Measurements from ENCODE around the gene HIP1. TPM values are rescaled to one million over a fixed set of nuclear protein-coding genes. Genes with fewer than 3 reads are reported as not detected.

The HIP1 gene
- total and polyA plus RNA-seq, 2 of the 4 experiments (the other 2 are of a cell fraction) = 6.8 to 10.0 TPM

- no peak overlapping the region for H3K56ac ChIP-seq (ENCODE audit: extremely low read depth, insufficient read depth, low read length)
- H3K4me3 ChIP-seq (ENCODE audit: insufficient read depth, low read depth, low read length) = no peak overlapping the region
- CTCF ChIA-PET = no interaction called here
- no peak overlapping the region for H3K27ac ChIP-seq (ENCODE audit: insufficient read depth, low read length)
- intact Hi-C loops (cut with micrococcal nuclease) (no loop called here), dilution Hi-C loops (cut with HindIII; ENCODE audit: low sequenced_read_pairs, unreplicated experiment) (no loop called here), in situ Hi-C loops (cut with MboI; ENCODE audit: low sequenced_read_pairs) (no loop called here)
- DNase-seq (no peak), ATAC-seq (ENCODE audit: low read depth) (no peak)
- H3K18ac ChIP-seq (ENCODE audit: low read depth, low read length) = 0 out of 2 replicates have a peak overlapping the region, but pooled peaks have one; percentile 33
- H3K9me3 ChIP-seq (ENCODE audit: control insufficient read depth, insufficient read depth, low read length) = no peaks in the 10 kb centered on the region
- peak overlapping the region; percentile 71; the same call in 1 of the 2 replicates for H2AK5ac ChIP-seq (ENCODE audit: low read depth, low read length)
- peak overlapping the region; percentile 57; the same call in 2 of the 3 replicates for H2BK15ac ChIP-seq (ENCODE audit: low read depth, low read length)
- H3K23ac ChIP-seq (ENCODE audit: low read depth, low read length) = peak overlapping the region; percentile 8; the same call in 1 of the 2 replicates
- no peak overlapping the region for H3K9ac ChIP-seq (ENCODE audit: low read depth, low read length)
- H2AK9ac ChIP-seq (replicated peaks; ENCODE audit: low read depth, low read length, poor library complexity) = no peak overlapping the region
- TF ChIP-seq, protein P1, sequence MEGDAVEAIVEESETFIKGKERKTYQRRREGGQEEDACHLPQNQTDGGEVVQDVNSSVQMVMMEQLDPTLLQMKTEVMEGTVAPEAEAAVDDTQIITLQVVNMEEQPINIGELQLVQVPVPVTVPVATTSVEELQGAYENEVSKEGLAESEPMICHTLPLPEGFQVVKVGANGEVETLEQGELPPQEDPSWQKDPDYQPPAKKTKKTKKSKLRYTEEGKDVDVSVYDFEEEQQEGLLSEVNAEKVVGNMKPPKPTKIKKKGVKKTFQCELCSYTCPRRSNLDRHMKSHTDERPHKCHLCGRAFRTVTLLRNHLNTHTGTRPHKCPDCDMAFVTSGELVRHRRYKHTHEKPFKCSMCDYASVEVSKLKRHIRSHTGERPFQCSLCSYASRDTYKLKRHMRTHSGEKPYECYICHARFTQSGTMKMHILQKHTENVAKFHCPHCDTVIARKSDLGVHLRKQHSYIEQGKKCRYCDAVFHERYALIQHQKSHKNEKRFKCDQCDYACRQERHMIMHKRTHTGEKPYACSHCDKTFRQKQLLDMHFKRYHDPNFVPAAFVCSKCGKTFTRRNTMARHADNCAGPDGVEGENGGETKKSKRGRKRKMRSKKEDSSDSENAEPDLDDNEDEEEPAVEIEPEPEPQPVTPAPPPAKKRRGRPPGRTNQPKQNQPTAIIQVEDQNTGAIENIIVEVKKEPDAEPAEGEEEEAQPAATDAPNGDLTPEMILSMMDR (conservative IDR thresholded peaks at IDR 0.05; ENCODE audit: low read depth, low read length) = no peak
- TF ChIP-seq MXI1 (IDR thresholded peaks at IDR 0.05; ENCODE audit: borderline replicate concordance, low read depth, low read length) = no peak
- TF ChIP-seq FOS (IDR thresholded peaks at IDR 0.05; ENCODE audit: low read depth, low read length) = no peak
- no peak for TF ChIP-seq MAZ (IDR thresholded peaks at IDR 0.05; ENCODE audit: borderline replicate concordance, low read depth, low read length)
- TF ChIP-seq SMC3 (IDR thresholded peaks at IDR 0.05; ENCODE audit: low read depth, low read length) = no peak
- no peak for TF ChIP-seq MAFK (IDR thresholded peaks at IDR 0.05; ENCODE audit: low read depth, low read length)
- no peak for TF ChIP-seq CEBPB (IDR thresholded peaks at IDR 0.05; ENCODE audit: low read depth, low read length)
- no peak for TF ChIP-seq BHLHE40 (IDR thresholded peaks at IDR 0.05; ENCODE audit: low read depth, low read length)
- TF ChIP-seq POLR2A (IDR thresholded peaks at IDR 0.05; ENCODE audit: low read depth, low read length) = no peak
- no peak for TF ChIP-seq RCOR1 (IDR thresholded peaks at IDR 0.05; ENCODE audit: insufficient replicate concordance, low read length)
- H3K4ac ChIP-seq (ENCODE audit: low read depth, low read length) = peak overlapping the region; percentile 71
- no peaks in the 10 kb centered on the region; the same call in 1 of the 2 replicates for H4K20me1 ChIP-seq (ENCODE audit: insufficient read depth, low read length)
- no peak overlapping the region for H4K5ac ChIP-seq (ENCODE audit: low read depth, low read length)
- H2BK20ac ChIP-seq (ENCODE audit: low read depth, low read length) = peak overlapping the region; percentile 9
- peaks cover 0 to 31% of the 10 kb centered on the region in 2 experiments; a peak in 3 of 4 replicates for H3K79me1 ChIP-seq (ENCODE audit: low read depth in 1 of 2, low read length in 2 of 2)
- peak overlapping the region in 1 of 2 experiments; percentile 57; a peak in 2 of 4 replicates for H4K8ac ChIP-seq (ENCODE audit: low read depth in 2 of 2, low read length in 2 of 2)
- 0 out of 2 replicates have a peak, but pooled peaks cover 3% of the 10 kb centered on the region for H3K4me1 ChIP-seq (ENCODE audit: control insufficient read depth, insufficient read depth, low read length)
- peaks cover 13% of the 10 kb centered on the region for H3K9me1 ChIP-seq (ENCODE audit: insufficient read depth, low read length)
- WGBS, 2 experiments (ENCODE audit: extremely low coverage in 2 of 2, insufficient read length in 1 of 2) = 73% methylated on average over 7 of the region's 10 CpGs; no CpG with 5 or more reads in 1 of the 2 experiments
- H2BK5ac ChIP-seq (ENCODE audit: low read depth, low read length, poor library complexity, severe bottlenecking) = peak overlapping the region; percentile 5
- peak overlapping the region; percentile 66 for H3K14ac ChIP-seq (replicated peaks; ENCODE audit: low read depth, low read length)
- H3K27me3 ChIP-seq (ENCODE audit: control insufficient read depth, insufficient read depth, low read length) = no peaks in the 10 kb centered on the region
- H3K36me3 ChIP-seq (ENCODE audit: control insufficient read depth, insufficient read depth, low read length) = peaks cover 2% of the 10 kb centered on the region; the same call in 1 of the 2 replicates
- no TSS peak for BruUV-seq (replicated peaks)
- H3K4me2 ChIP-seq (ENCODE audit: low read depth, low read length) = no peak overlapping the region
- H2BK120ac ChIP-seq (ENCODE audit: low read depth, low read length) = peak overlapping the region; percentile 10
- peak overlapping the region; percentile 70 for H4K91ac ChIP-seq (ENCODE audit: insufficient read depth, low read depth, low read length)
- POLR2A ChIA-PET (ENCODE audit: unreplicated experiment) = interaction anchor here (0.6 kb wide), 1 partner anchor 11 kb away, joined by 13 read pairs; no protein-coding TSS in a partner anchor
- peak overlapping the region; percentile 5 for H2AFZ ChIP-seq (replicated peaks; ENCODE audit: low read length, poor library complexity)
Observed at GRCh38 chr7:75718390-75719031, 20.2 kb downstream of the HIP1 start.
